ENCODE results near the gene PPIL3.

GRCh38 chr2:200913654-200914053 lies 24.8 kb upstream of the PPIL3 start:
- TF ChIP-seq POLR2A (IDR thresholded peaks at IDR 0.05), result no peak
- no peak for TF ChIP-seq CTCF (IDR thresholded peaks at IDR 0.05)

Measured in uterus (tissue), 2 donors.